Pancreas (tissue), 10 donors: Measurements from ENCODE around the gene BCL6. TPM values are rescaled to one million over a fixed set of nuclear protein-coding genes. Genes with fewer than 3 reads are reported as not detected.

Experiments
- ATAC-seq, 4 donors: fragments of 200-7000 bp; cut with Tn5 transposase; one replicate each; pipeline versions ENCODE4 v1.8.0 to v1.9.1; 2020; ENCODE audit warnings: mild to moderate bottlenecking in 4 of 4, moderate library complexity in 4 of 4
- DNase-seq, 6 donors: peaks; one replicate each; pipeline ENCODE4 v3.0.0-alpha.2; 2020
- FAIRE-seq: peaks from 2 replicates; lab custom pipeline; 2012; peaks lifted over from hg19 to GRCh38; lab: Jason Lieb, UNC
- H3K27ac ChIP-seq, 4 donors: fragments of 200-600 bp; sonication (generic); 1 replicate in 3 of 4; 2 replicates in 1 of 4; pipeline versions ENCODE4 v1.5.0 to v1.8.0; 2020
- H3K27me3 ChIP-seq, 4 donors: fragments of 200-600 bp; one replicate each; pipeline ENCODE4 v1.8.0; 2021
- H3K36me3 ChIP-seq, 3 donors: fragments of 200-600 bp; sonication (generic) in 1 of 3; one replicate each; pipeline versions ENCODE4 v1.5.0 to v1.8.0; 2020 to 2021
- H3K4me1 ChIP-seq, 3 donors: fragments of 200-600 bp; one replicate each; pipeline ENCODE4 v1.8.0; 2021
- H3K4me3 ChIP-seq, 4 donors: fragments of 200-600 bp; sonication (generic) in 2 of 4; one replicate each; pipeline versions ENCODE4 v1.5.0 to v1.8.0; 2020 to 2021
- H3K9me3 ChIP-seq, 4 donors: fragments of 200-600 bp; one replicate each; pipeline ENCODE4 v1.8.0; 2021
- CTCF ChIP-seq, 4 donors: fragments of 200-600 bp; sonication (generic) in 3 of 4; IDR thresholded peaks; one replicate each; pipeline versions ENCODE4 v1.5.0 to v1.8.0; 2021; ENCODE audit warnings: antibody characterized with exemption in 4 of 4
- WGBS, 2 donors: extraction: QIAGEN DNeasy Blood & Tissue Kit; methylation state at CpG; one replicate each; pipeline ENCODE4 v1.1.7; 2013; 5-methylcytosine and 5-hydroxymethylcytosine counted together
- intact Hi-C, 3 donors: fragments of 100-400 bp; cut with DNase I; formaldehyde crosslinking; loops; one replicate each; pipeline versions ENCODE4 v1.11.1 to v1.14.2; 2022
- polyA plus RNA-seq, 2 donors: library from polyadenylated mRNA; stranded (reverse); fragments of 200-250 nt; gene quantifications; one replicate each; pipeline ENCODE4 v1.2.3, GENCODE V29; 2013
- total RNA-seq, 6 donors: library from RNA; stranded (reverse); fragmentation: NEBNext Ultra II Directional in 4 of 6; extraction: Animal tissue kit (Norgen Biotek cat#: 25700) in 4 of 6; gene quantifications; one replicate each; pipeline versions ENCODE4 v1.2.1 to v1.2.4, GENCODE V29; 2021 to 2023
- donor health status: healthy with polysubstance abuse.
- donor health status: DM: no; HTN: no; CAD: no; lungs with moderate emphysema.
- donor health status: DM: no; HTN: no; CAD: no.
- donor health status: control.
- donor health status: control.
- donor health status: Bipolar disorder and iron deficiency.
- donor health status: DM: yes; HTN: yes; CAD: no.
- donor health status: DM: no; HTN: no; CAD: no.
- donor health status: DM: no; HTN: no; CAD: no.
- donor health status: DM: yes; HTN: yes; CAD: no.

The BCL6 gene
- total and polyA plus RNA-seq, 8 donors, result 19.0 to 48.1 (median 30.5) TPM

GRCh38 chr3:187698499-187699399 lies 46.5 kb downstream of the BCL6 start:
- WGBS, 2 donors, result 80 to 85% methylated on average over 36 to 42 of the region's 42 CpGs
- no peak for TF ChIP-seq CTCF (IDR thresholded peaks at IDR 0.05)
- intact Hi-C loops, result no loop called here
- DNase-seq (peak in 1 of 6 donors; percentile 50), FAIRE-seq (no peak), ATAC-seq (no peak)
- H3K9me3 ChIP-seq, result no peaks in the 10 kb centered on the region
- no peak overlapping the region for H3K4me3 ChIP-seq
- H3K27me3 ChIP-seq, result no peaks in the 10 kb centered on the region
- no peaks in the 10 kb centered on the region for H3K4me1 ChIP-seq
- H3K27ac ChIP-seq, result no peak overlapping the region
- H3K36me3 ChIP-seq, result no peaks in the 10 kb centered on the region

GRCh38 chr3:187696021-187696420 lies 49.2 kb downstream of the BCL6 start:
- H3K4me3 ChIP-seq, result no peak overlapping the region
- H3K27me3 ChIP-seq, result no peaks in the 10 kb centered on the region
- H3K9me3 ChIP-seq, result no peaks in the 10 kb centered on the region
- no peak for TF ChIP-seq CTCF (IDR thresholded peaks at IDR 0.05)
- no peak overlapping the region for H3K27ac ChIP-seq
- 29 to 46% methylated on average over 4 of the region's 4 CpGs for WGBS, 2 donors
- H3K4me1 ChIP-seq, result no peaks in the 10 kb centered on the region
- DNase-seq (no peak), FAIRE-seq (no peak), ATAC-seq (no peak)
- intact Hi-C loops, result no loop called here
- H3K36me3 ChIP-seq, result no peaks in the 10 kb centered on the region

GRCh38 chr3:187695449-187695848 lies 49.8 kb downstream of the BCL6 start:
- Histone ChIP-seq H3K4me3 (no peak overlapping the region), H3K9me3 (no peaks in the 10 kb centered on the region), H3K27ac (no peak overlapping the region), H3K4me1 (no peaks in the 10 kb centered on the region), H3K36me3 (no peaks in the 10 kb centered on the region), H3K27me3 (no peaks in the 10 kb centered on the region)
- TF ChIP-seq CTCF (IDR thresholded peaks at IDR 0.05), result no peak
- 55 to 62% methylated on average over 4 of the region's 4 CpGs for WGBS, 2 donors
- peak in 1 of 4 donors; percentile 11 for ATAC-seq
- no peak for DNase-seq
- intact Hi-C loops, result no loop called here
- no peak for FAIRE-seq

GRCh38 chr3:187694801-187695200 lies 50.5 kb downstream of the BCL6 start:
- Histone ChIP-seq H3K27me3 (no peaks in the 10 kb centered on the region), H3K4me3 (no peak overlapping the region), H3K27ac (no peak overlapping the region), H3K9me3 (no peaks in the 10 kb centered on the region), H3K36me3 (no peaks in the 10 kb centered on the region), H3K4me1 (no peaks in the 10 kb centered on the region)
- TF ChIP-seq CTCF (IDR thresholded peaks at IDR 0.05), result no peak
- DNase-seq (no peak), FAIRE-seq (no peak), ATAC-seq (peak in 1 of 4 donors; percentile 27)
- 55 to 66% methylated on average over 3 of the region's 3 CpGs for WGBS, 2 donors
- intact Hi-C loops, result no loop called here

GRCh38 chr3:187693431-187693830 lies 51.8 kb downstream of the BCL6 start:
- intact Hi-C loops, result no loop called here
- DNase-seq (no peak), FAIRE-seq (no peak), ATAC-seq (no peak)
- no peak overlapping the region for H3K4me3 ChIP-seq
- no peaks in the 10 kb centered on the region for H3K36me3 ChIP-seq
- no peaks in the 10 kb centered on the region for H3K27me3 ChIP-seq
- H3K27ac ChIP-seq, result no peak overlapping the region
- H3K9me3 ChIP-seq, result no peaks in the 10 kb centered on the region
- TF ChIP-seq CTCF (IDR thresholded peaks at IDR 0.05), result no peak
- H3K4me1 ChIP-seq, result no peaks in the 10 kb centered on the region
- WGBS, 2 donors, result 87 to 100% methylated on average over 1 of the region's 1 CpG
